CD4-positive, CD25-positive, alpha-beta regulatory T cell (primary cell): ENCODE data around the gene AGTPBP1. TPM values are rescaled to one million over a fixed set of nuclear protein-coding genes. Genes with fewer than 3 reads are reported as not detected.
"Not testable (repeated sequence)": the region's sequence is repeated elsewhere in the genome, so short reads cannot be mapped to it uniquely, and the experiment has no call there.

Source experiments
- ATAC-seq, 2 donors: fragments of 150-1000 bp; cut with Tn5 transposase; one replicate each; pipeline ENCODE4 v1.10.0; 2021; ENCODE audit warnings: low read depth in 2 of 2, moderate number of reproducible peaks in 2 of 2, moderate library complexity in 1 of 2
- DNase-seq, 3 donors: peaks; one replicate each; pipeline versions ENCODE4 v3.0.0 to v3.0.0-alpha.2; 2012 to 2022; ENCODE audit warnings: mixed read lengths in 1 of 3
- H3K27ac ChIP-seq: one replicate; pipeline ENCODE4 v1.7.0; 2013; ENCODE audit warnings: mild to moderate bottlenecking, low read length; ENCODE audit not compliant: insufficient read depth, poor library complexity, severe bottlenecking
- H3K27me3 ChIP-seq: one replicate; pipeline ENCODE4 v1.7.0; 2013; ENCODE audit warnings: low read length; ENCODE audit not compliant: control insufficient read depth, insufficient read depth
- H3K36me3 ChIP-seq: one replicate; pipeline ENCODE4 v1.7.0; 2013; ENCODE audit warnings: mild to moderate bottlenecking, low read length, moderate library complexity; ENCODE audit not compliant: control insufficient read depth, insufficient read depth
- H3K4me1 ChIP-seq: 2 replicates; pipeline ENCODE4 v1.7.0; 2013; ENCODE audit warnings: mild to moderate bottlenecking, low read length; ENCODE audit not compliant: insufficient read depth, control insufficient read depth, poor library complexity, severe bottlenecking
- H3K4me3 ChIP-seq: one replicate; pipeline ENCODE4 v1.7.0; 2013; ENCODE audit warnings: low read depth, mild to moderate bottlenecking, low read length, moderate library complexity
- H3K9me3 ChIP-seq, 2 experiments: 1 replicate in 1 of 2; 2 replicates in 1 of 2; pipeline ENCODE4 v1.7.0; 2013; ENCODE audit warnings: low read length in 2 of 2, mild to moderate bottlenecking in 1 of 2, moderate library complexity in 1 of 2; ENCODE audit not compliant: control insufficient read depth in 2 of 2
- H3K27ac Mint-ChIP-seq, 3 donors: one replicate each; pipeline ENCODE4 v1.8.0; 2020 to 2022; ENCODE audit warnings: mild to moderate bottlenecking in 3 of 3, mixed read lengths in 3 of 3, moderate library complexity in 2 of 3
- H3K27me3 Mint-ChIP-seq: one replicate; pipeline ENCODE4 v1.8.0; 2022; ENCODE audit warnings: mild to moderate bottlenecking, mixed read lengths
- H3K36me3 Mint-ChIP-seq: one replicate; pipeline ENCODE4 v1.8.0; 2020; ENCODE audit warnings: mixed read lengths
- H3K4me1 Mint-ChIP-seq, 4 donors: one replicate each; pipeline ENCODE4 v1.8.0; 2020 to 2022; ENCODE audit warnings: mixed read lengths in 4 of 4, mild to moderate bottlenecking in 1 of 4
- H3K4me3 Mint-ChIP-seq, 4 donors: one replicate each; pipeline ENCODE4 v1.8.0; 2020 to 2022; ENCODE audit warnings: mild to moderate bottlenecking in 4 of 4, mixed read lengths in 4 of 4, moderate library complexity in 3 of 4
- H3K9me3 Mint-ChIP-seq, 7 donors: one replicate each; pipeline ENCODE4 v1.8.0; 2020 to 2022; ENCODE audit warnings: mixed read lengths in 7 of 7, mild to moderate bottlenecking in 3 of 7, moderate library complexity in 2 of 7
- polyA plus RNA-seq, 4 donors: library from polyadenylated mRNA; unstranded; fragments of 300-500 nt; fragmentation: Illumina TruSeq; gene quantifications; one replicate each; pipeline ENCODE4 v1.2.3, GENCODE V29; 2021
- total RNA-seq: library from RNA; stranded (reverse); gene quantifications from one replicate; pipeline ENCODE4 v1.2.3, GENCODE V29; 2022

AGTPBP1 gene
- total and polyA plus RNA-seq, 5 donors from 2014 or later: 21.1 to 55.6 (median 23.4) TPM

DNA sequence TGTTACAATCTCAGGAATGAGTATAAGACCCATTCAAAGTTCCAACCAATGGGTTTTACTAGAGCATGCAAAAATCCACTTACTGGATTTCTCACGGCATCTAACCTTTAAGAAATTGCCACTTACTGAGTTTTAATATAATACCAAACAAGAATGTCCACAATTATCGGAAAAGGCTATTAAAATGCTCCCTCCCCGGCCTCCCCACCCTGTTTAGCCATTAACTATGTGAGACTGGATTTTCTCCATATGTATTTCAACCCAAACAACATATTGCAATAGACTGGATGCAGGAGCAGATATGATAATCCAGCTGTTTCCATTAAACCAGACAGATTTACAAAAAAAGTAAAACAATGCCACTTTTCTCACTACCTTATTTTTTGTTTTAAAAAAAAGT is 4.1 kb downstream of the AGTPBP1 start:
- DNase-seq (no peak), ATAC-seq (no peak)
- H3K4me1 ChIP-seq: peaks cover 29% of the 10 kb centered on the region
- H3K4me3 ChIP-seq: no peak overlapping the region
- H3K27ac ChIP-seq: no peak overlapping the region
- H3K36me3 Mint-ChIP-seq: peaks cover 4% of the 10 kb centered on the region
- H3K4me3 Mint-ChIP-seq: peak overlapping the region in 1 of 4 donors; percentile 28
- H3K36me3 ChIP-seq: no peaks in the 10 kb centered on the region
- no peak overlapping the region for H3K27ac Mint-ChIP-seq
- no peaks in the 10 kb centered on the region for H3K27me3 Mint-ChIP-seq
- H3K9me3 Mint-ChIP-seq: peaks cover 0 to 5% (median 0%) of the 10 kb centered on the region in 7 donors
- H3K27me3 ChIP-seq: no peaks in the 10 kb centered on the region
- no peaks in the 10 kb centered on the region for H3K9me3 ChIP-seq
- H3K4me1 Mint-ChIP-seq: peaks cover 30 to 58% (median 34%) of the 10 kb centered on the region in 4 donors

GRCh38 chr9:85730916-85731630 is 10.7 kb downstream of the AGTPBP1 start:
- no peaks in the 10 kb centered on the region for H3K27me3 ChIP-seq
- Mint-ChIP-seq H3K27me3 (no peaks in the 10 kb centered on the region), H3K4me1 (peaks cover 55 to 78% (median 66%) of the 10 kb centered on the region in 4 donors), H3K4me3 (no peak overlapping the region), H3K9me3 (peaks cover 0 to 5% (median 0%) of the 10 kb centered on the region in 7 donors), H3K36me3 (peaks cover 11% of the 10 kb centered on the region), H3K27ac (peak overlapping the region; percentile 2 to 69 (median 57))
- no peaks in the 10 kb centered on the region for H3K36me3 ChIP-seq
- H3K4me1 ChIP-seq: peaks cover 5% of the 10 kb centered on the region
- H3K4me3 ChIP-seq: no peak overlapping the region
- no peak for DNase-seq
- no peak for ATAC-seq
- no peak overlapping the region for H3K27ac ChIP-seq
- no peaks in the 10 kb centered on the region for H3K9me3 ChIP-seq

DNA sequence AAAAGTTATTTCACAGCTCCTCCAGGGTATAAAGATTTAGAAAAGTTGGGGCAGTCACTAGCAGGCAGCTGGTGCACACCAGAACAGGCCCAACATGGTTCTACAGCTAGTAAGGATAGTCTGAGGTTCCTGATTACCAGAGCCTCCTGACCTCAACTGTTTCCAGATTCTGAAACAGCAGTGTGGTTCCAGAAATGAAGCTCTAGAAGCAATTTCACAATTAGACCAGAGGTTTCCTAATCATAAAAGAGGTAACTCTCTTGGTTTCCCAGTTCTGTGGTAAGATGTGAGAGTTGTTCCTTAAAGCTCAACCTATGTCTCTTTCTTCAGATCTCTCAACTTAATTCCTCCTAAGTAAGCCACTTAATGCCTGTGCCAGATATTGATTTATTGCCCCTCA is 11.9 kb downstream of the AGTPBP1 start:
- peaks cover 5% of the 10 kb centered on the region for H3K4me1 ChIP-seq
- H3K9me3 ChIP-seq: no peaks in the 10 kb centered on the region
- H3K4me3 ChIP-seq: no peak overlapping the region
- H3K27ac ChIP-seq: no peak overlapping the region
- Mint-ChIP-seq H3K9me3 (peaks cover 0 to 5% (median 0%) of the 10 kb centered on the region in 7 donors), H3K4me1 (peaks cover 53 to 79% (median 66%) of the 10 kb centered on the region in 4 donors), H3K27ac (peak overlapping the region in 1 of 3 donors; percentile 57), H3K27me3 (no peaks in the 10 kb centered on the region), H3K4me3 (peak overlapping the region in 2 of 4 donors; percentile 13 to 22), H3K36me3 (peaks cover 11% of the 10 kb centered on the region)
- no peaks in the 10 kb centered on the region for H3K27me3 ChIP-seq
- ATAC-seq (no peak), DNase-seq (no peak)
- H3K36me3 ChIP-seq: no peaks in the 10 kb centered on the region

DNA sequence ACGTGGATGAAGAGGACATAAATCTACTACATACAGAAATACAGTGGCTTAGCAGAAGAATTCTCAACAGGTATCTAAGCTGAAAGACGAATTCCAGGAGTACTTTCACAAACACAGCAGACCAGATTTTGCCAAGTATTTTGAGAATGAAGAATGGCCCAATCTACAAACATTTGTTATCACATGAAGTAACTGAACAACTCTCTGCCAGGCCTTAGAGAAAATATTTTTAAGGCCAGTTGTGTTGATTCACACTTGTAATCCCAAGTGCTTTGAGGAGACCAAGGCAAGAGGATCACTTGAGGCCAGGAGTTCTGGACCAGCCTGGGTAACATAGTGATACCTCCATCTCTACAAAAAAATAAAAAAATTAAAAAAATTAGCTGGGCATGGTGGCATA is 14.3 kb downstream of the AGTPBP1 start:
- Mint-ChIP-seq H3K4me3 (peak overlapping the region in 1 of 4 donors; percentile 26), H3K9me3 (no peaks in the 10 kb centered on the region), H3K27ac (no peak overlapping the region), H3K27me3 (no peaks in the 10 kb centered on the region), H3K36me3 (peaks cover 10% of the 10 kb centered on the region), H3K4me1 (peaks cover 50 to 82% (median 65%) of the 10 kb centered on the region in 4 donors)
- Histone ChIP-seq H3K4me3 (no peak overlapping the region), H3K9me3 (no peaks in the 10 kb centered on the region), H3K36me3 (no peaks in the 10 kb centered on the region), H3K4me1 (peaks cover 19% of the 10 kb centered on the region), H3K27ac (no peak overlapping the region), H3K27me3 (no peaks in the 10 kb centered on the region)
- no peak for DNase-seq
- no peak for ATAC-seq

- H3K27me3 Mint-ChIP-seq: no peaks in the 10 kb centered on the region
- Histone ChIP-seq H3K4me1 (peaks cover 23% of the 10 kb centered on the region), H3K27me3 (no peaks in the 10 kb centered on the region), H3K36me3 (no peaks in the 10 kb centered on the region), H3K27ac (no peak overlapping the region), H3K4me3 (no peak overlapping the region), H3K9me3 (no peaks in the 10 kb centered on the region)
- peak overlapping the region in 3 of 4 donors; percentile 11 to 46 (median 21) for H3K4me3 Mint-ChIP-seq
- peaks cover 16% of the 10 kb centered on the region for H3K36me3 Mint-ChIP-seq
- ATAC-seq (no peak), DNase-seq (no peak)
- H3K9me3 Mint-ChIP-seq: no peaks in the 10 kb centered on the region
- H3K27ac Mint-ChIP-seq: peak overlapping the region in 2 of 3 donors; percentile 20 to 51
- H3K4me1 Mint-ChIP-seq: peaks cover 52 to 85% (median 67%) of the 10 kb centered on the region in 4 donors
Measured at GRCh38 chr9:85726737-85727136, 15.0 kb downstream of the AGTPBP1 start.

DNA sequence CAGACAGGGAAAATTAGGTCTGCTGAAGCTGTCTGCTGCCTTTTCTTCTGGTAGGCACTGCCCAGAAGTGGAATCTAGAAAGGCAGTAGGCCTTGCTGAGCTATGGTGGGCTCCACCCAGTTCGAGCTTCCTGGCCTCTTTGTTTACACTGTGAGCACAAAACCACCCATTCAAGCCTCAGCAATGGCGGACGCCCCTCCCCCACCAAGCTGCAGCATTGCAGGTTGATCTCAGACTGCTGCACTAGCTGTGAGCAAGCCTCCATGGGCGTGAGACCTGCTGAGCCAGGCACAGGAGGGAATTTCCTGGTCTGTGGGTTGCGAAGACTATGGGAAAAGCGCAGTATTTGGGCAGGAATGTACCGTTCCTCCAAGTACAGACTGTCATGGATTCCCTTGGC is 18.5 kb downstream of the AGTPBP1 start:
- Mint-ChIP-seq H3K9me3 (peaks cover 0 to 13% (median under 1%) of the 10 kb centered on the region in 7 donors), H3K27ac (peak overlapping the region; percentile 77 to 91 (median 88)), H3K4me1 (peaks cover 25 to 80% (median 63%) of the 10 kb centered on the region in 4 donors), H3K36me3 (peaks cover 11% of the 10 kb centered on the region), H3K27me3 (no peaks in the 10 kb centered on the region), H3K4me3 (peak overlapping the region; percentile 35 to 81 (median 57))
- H3K27ac ChIP-seq: peak overlapping the region; percentile 34
- peak overlapping the region; percentile 61 for H3K4me3 ChIP-seq
- H3K36me3 ChIP-seq: no peaks in the 10 kb centered on the region
- DNase-seq (peak; percentile 9 to 92 (median 82)), ATAC-seq (peak; percentile 75 to 84)
- H3K27me3 ChIP-seq: no peaks in the 10 kb centered on the region
- peaks cover 23% of the 10 kb centered on the region for H3K4me1 ChIP-seq
- no peaks in the 10 kb centered on the region for H3K9me3 ChIP-seq

DNA sequence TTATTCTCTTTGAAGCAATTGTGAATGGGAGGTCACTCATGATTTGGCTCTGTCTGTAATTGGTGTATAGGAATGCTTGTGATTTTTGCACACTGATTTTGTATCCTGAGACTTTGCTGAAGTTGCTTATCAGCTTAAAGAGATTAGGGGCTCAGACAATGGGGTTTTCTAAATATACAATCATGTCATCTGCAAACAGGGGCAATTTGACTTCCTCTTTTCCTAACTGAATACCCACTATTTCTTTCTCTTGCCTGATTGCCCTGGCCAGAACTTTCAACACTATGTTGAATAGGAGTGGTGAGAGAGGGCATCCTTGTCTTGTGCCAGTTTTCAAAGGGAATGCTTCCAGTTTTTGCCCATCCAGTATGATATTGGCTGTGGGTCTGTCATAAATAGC is 22.3 kb downstream of the AGTPBP1 start:
- not testable (repeated sequence) for H3K36me3 Mint-ChIP-seq, ATAC-seq, H3K4me3 ChIP-seq, H3K36me3 ChIP-seq, H3K27me3 ChIP-seq, DNase-seq, H3K4me3 Mint-ChIP-seq, H3K9me3 ChIP-seq, H3K27ac ChIP-seq, H3K27me3 Mint-ChIP-seq
- peak overlapping the region in 1 of 3 donors; percentile 27 for H3K27ac Mint-ChIP-seq
- H3K9me3 Mint-ChIP-seq: peaks cover 0 to 13% (median 2%) of the 10 kb centered on the region in 7 donors
- H3K4me1 ChIP-seq: peaks cover 23% of the 10 kb centered on the region
- peaks cover 5 to 77% (median 59%) of the 10 kb centered on the region in 4 donors for H3K4me1 Mint-ChIP-seq
